Astrocyte (in vitro differentiated cells and primary cell): ENCODE measurements around the gene FAU.

Experiments
- EZH2 ChIP-seq: IDR thresholded peaks from 2 replicates; pipeline ENCODE4 v1.6.1; 2012; ENCODE audit warnings: mild to moderate bottlenecking, low read length, inconsistent platforms; ENCODE audit not compliant: insufficient read depth
- TF ChIP-seq, protein P1 (sequence below): IDR thresholded peaks from 2 replicates; pipeline ENCODE4 v1.5.1; 2011; ENCODE audit warnings: low read depth, mild to moderate bottlenecking, inconsistent platforms, low read length, moderate library complexity; ENCODE audit not compliant: insufficient read depth

DNA sequence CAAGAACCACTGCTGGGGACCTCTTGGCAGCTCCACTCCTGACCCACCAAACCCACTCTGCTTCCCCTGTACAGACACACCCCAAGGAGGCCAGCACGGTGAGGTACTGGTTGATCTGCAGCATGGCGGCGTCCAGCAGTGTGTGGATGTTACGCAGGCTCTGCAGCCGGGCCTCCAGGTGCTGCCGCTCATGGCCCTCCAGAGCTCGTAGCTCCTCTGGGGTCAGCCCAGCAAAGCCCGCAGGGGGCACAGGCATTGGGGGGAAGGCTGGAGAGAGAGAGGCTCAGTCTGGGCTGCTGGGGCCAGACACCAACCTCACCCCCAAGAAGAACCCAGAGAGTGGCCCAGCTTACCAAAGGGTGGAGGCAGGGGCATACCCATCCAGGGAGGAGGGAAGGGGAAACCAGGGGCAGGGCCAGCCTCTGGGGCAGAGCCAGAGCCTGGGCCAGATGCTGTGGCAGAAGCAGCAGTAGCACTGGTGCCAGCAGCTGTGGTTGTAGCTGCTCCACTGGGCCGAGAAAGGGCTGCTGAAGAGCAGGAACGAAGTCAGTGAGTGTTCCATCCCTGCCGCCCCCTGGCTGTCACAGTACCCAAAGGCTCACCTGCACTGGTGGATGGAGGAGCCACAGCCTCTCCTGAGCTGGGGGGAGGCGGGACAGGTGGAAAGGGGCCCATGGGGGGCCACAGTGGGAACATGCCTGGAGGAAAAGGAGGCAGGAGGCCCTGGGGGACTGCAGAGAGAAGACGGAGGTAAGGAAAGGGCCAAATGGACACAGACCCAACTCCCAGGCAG is 7.9 kb upstream of the FAU start:
- TF ChIP-seq, protein P1, sequence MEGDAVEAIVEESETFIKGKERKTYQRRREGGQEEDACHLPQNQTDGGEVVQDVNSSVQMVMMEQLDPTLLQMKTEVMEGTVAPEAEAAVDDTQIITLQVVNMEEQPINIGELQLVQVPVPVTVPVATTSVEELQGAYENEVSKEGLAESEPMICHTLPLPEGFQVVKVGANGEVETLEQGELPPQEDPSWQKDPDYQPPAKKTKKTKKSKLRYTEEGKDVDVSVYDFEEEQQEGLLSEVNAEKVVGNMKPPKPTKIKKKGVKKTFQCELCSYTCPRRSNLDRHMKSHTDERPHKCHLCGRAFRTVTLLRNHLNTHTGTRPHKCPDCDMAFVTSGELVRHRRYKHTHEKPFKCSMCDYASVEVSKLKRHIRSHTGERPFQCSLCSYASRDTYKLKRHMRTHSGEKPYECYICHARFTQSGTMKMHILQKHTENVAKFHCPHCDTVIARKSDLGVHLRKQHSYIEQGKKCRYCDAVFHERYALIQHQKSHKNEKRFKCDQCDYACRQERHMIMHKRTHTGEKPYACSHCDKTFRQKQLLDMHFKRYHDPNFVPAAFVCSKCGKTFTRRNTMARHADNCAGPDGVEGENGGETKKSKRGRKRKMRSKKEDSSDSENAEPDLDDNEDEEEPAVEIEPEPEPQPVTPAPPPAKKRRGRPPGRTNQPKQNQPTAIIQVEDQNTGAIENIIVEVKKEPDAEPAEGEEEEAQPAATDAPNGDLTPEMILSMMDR: no peak
- no peak for TF ChIP-seq EZH2
